HepG2 (cell line): ENCODE data around the gene CNDP1. TPM values are rescaled to one million over a fixed set of nuclear protein-coding genes. Genes with fewer than 3 reads are reported as not detected.

ENCODE experiments used
- ATAC-seq: fragments of 200-7000 bp; cut with Tn5 transposase; 3 replicates; pipeline ENCODE4 v1.9.1; 2020; ENCODE audit warnings: mild to moderate bottlenecking, moderate library complexity
- BruUV-seq: library from RNA; stranded (reverse); fragments of 400-500 nt; replicated peaks from 2 replicates; lab custom pipeline; 2021; lab: Mats Ljungman, UMichigan
- CTCF ChIA-PET: fragments of 300-600 bp; formaldehyde crosslinking; extraction: SDS; loops from one replicate; lab custom pipeline; 2021; ENCODE audit warnings: low total read pairs, inconsistent platforms, low intra/inter-chr PET ratio; lab: Yijun Ruan, JAX
- POLR2A ChIA-PET: fragments of 350-600 bp; sonication (Branson Sonifier 250); formaldehyde crosslinking; loops from one replicate; lab custom pipeline; 2020; ENCODE audit warnings: antibody characterized with exemption, inconsistent platforms; lab: Yijun Ruan, JAX
- DNase-seq: peaks from one replicate; pipeline ENCODE4 v3.0.0-alpha.2; 2015; ENCODE audit warnings: low spot score
- FAIRE-seq: peaks from 3 replicates; lab custom pipeline; 2011; peaks lifted over from hg19 to GRCh38; lab: Jason Lieb, UNC
- H2AFZ ChIP-seq: one replicate; pipeline ENCODE4 v1.6.1; 2011; ENCODE audit warnings: low read length, inconsistent platforms
- H3K27ac ChIP-seq: fragments of 300-600 bp; 3 replicates; pipeline ENCODE4 v1.8.0; 2011; ENCODE audit warnings: mixed run types, mild to moderate bottlenecking, mixed read lengths, low read length, inconsistent platforms; ENCODE audit not compliant: insufficient read depth; ENCODE audit errors: extremely low read length
- H3K27me3 ChIP-seq, 2 experiments: fragments of 200-600 bp in 1 of 2; 2 replicates in 1 of 2; 3 replicates in 1 of 2; pipeline versions ENCODE4 v1.6.0 to v1.8.0; 2011; ENCODE audit warnings: low read length in 2 of 2, mild to moderate bottlenecking in 2 of 2, moderate library complexity in 2 of 2, inconsistent platforms in 1 of 2; ENCODE audit not compliant: insufficient read depth in 2 of 2, control insufficient read depth in 1 of 2
- H3K36me3 ChIP-seq, 2 experiments: fragments of 200-600 bp in 1 of 2; replicated peaks in 1 of 2; 2 replicates in 1 of 2; 3 replicates in 1 of 2; pipeline versions ENCODE4 v1.5.1 to v1.8.0; 2011; ENCODE audit warnings: low read length in 2 of 2, inconsistent platforms in 1 of 2; ENCODE audit not compliant: insufficient read depth in 2 of 2, control insufficient read depth in 1 of 2
- H3K4me1 ChIP-seq: 2 replicates; pipeline ENCODE4 v1.5.1; 2012; ENCODE audit warnings: low read length, inconsistent platforms; ENCODE audit not compliant: insufficient read depth
- H3K4me2 ChIP-seq: 2 replicates; pipeline ENCODE4 v1.6.0; 2011; ENCODE audit warnings: low read depth, low read length, inconsistent platforms
- H3K4me3 ChIP-seq, 3 experiments: fragments of 200-600 bp in 1 of 3; sonication (generic), shearing (Covaris generic) in 1 of 3; replicated peaks in 1 of 3; 2 replicates each; pipeline ENCODE4 v1.5.1; 2011 to 2016; ENCODE audit warnings: low read length in 3 of 3, inconsistent platforms in 2 of 3, low read depth in 2 of 3, mild to moderate bottlenecking in 2 of 3, control low read depth in 1 of 3, mixed read lengths in 1 of 3; ENCODE audit not compliant: insufficient read depth in 1 of 3
- H3K79me2 ChIP-seq: one replicate; pipeline ENCODE4 v1.6.1; 2011; ENCODE audit warnings: low read length, inconsistent platforms; ENCODE audit not compliant: insufficient read depth
- H3K9ac ChIP-seq: 2 replicates; pipeline ENCODE4 v1.6.0; 2011; ENCODE audit warnings: mild to moderate bottlenecking, low read depth, low read length, inconsistent platforms; ENCODE audit not compliant: insufficient read depth
- H3K9me3 ChIP-seq: 2 replicates; pipeline ENCODE4 v1.5.1; 2012; ENCODE audit warnings: mild to moderate bottlenecking, low read length
- H4K20me1 ChIP-seq: 2 replicates; pipeline ENCODE4 v1.6.0; 2011; ENCODE audit warnings: inconsistent platforms, mild to moderate bottlenecking, low read length, moderate library complexity; ENCODE audit not compliant: insufficient read depth
- DMAP1 ChIP-seq: IDR thresholded peaks from 2 replicates; pipeline ENCODE4 v1.6.1; 2016
- KAT2B ChIP-seq: fragments of 150-350 bp; IDR thresholded peaks from 2 replicates; pipeline ENCODE4 v1.6.1; 2014; ENCODE audit warnings: low read depth, low read length, borderline replicate concordance
- MEIS2 ChIP-seq: sonication (generic); formaldehyde crosslinking; IDR thresholded peaks from 2 replicates; pipeline ENCODE4 v1.9.0; 2021; ENCODE audit warnings: mild to moderate bottlenecking, missing genetic modification reagents
- MXI1 ChIP-seq: IDR thresholded peaks from 3 replicates; pipeline ENCODE4 v1.6.1; 2012; ENCODE audit warnings: low read depth, low read length, inconsistent platforms, borderline replicate concordance
- ZEB1 ChIP-seq: IDR thresholded peaks from 2 replicates; pipeline ENCODE4 v1.6.1; 2012; ENCODE audit warnings: mild to moderate bottlenecking, low read depth, inconsistent platforms; ENCODE audit not compliant: insufficient replicate concordance
- ZNF143 ChIP-seq: sonication (generic); formaldehyde crosslinking; IDR thresholded peaks from 2 replicates; pipeline ENCODE4 v1.4.0; 2020; ENCODE audit warnings: missing genetic modification reagents
- ZNF720 ChIP-seq: sonication (generic); formaldehyde crosslinking; IDR thresholded peaks from 2 replicates; pipeline ENCODE4 v1.4.0; 2020; ENCODE audit warnings: missing genetic modification reagents
- ZNF879 ChIP-seq: sonication (generic); formaldehyde crosslinking; IDR thresholded peaks from 2 replicates; pipeline ENCODE4 v1.8.1; 2023; ENCODE audit warnings: missing genetic modification reagents
- WGBS: methylation state at CpG from one replicate; pipeline ENCODE4 v1.1.6; 2017; ENCODE audit warnings: low lambda C conversion rate; 5-methylcytosine and 5-hydroxymethylcytosine counted together
- in situ Hi-C: cut with HindIII; loops from 2 replicates; pipeline ENCODE4 v1.10.0; 2017; ENCODE audit warnings: low pct_unique_long_range_greater_than_20kb; ENCODE audit not compliant: extremely low pct_ligation_motif_present
- intact Hi-C: fragments of 100-400 bp; cut with micrococcal nuclease; formaldehyde crosslinking; loops from one replicate; pipeline ENCODE4 v1.10.0; 2022; ENCODE audit not compliant: unreplicated experiment
- polyA plus RNA-seq, 8 experiments: library from polyadenylated mRNA; depleted of rRNA in 3 of 8; stranded (reverse) in 7 of 8; unstranded in 1 of 8; fragments of >200 nt; fragmentation: Illumina TruSeq in 4 of 8; extraction: Trizol in 4 of 8; gene quantifications; 2 replicates each; pipeline versions ENCODE4 v1.2.1 to v1.2.3, GENCODE V29; 2011 to 2016; ENCODE audit warnings: low read depth in 4 of 8, missing spikeins in 1 of 8, mixed read lengths in 1 of 8; ENCODE audit not compliant: insufficient read depth in 1 of 8
- total RNA-seq, 5 experiments: library from RNA; depleted of rRNA; stranded (reverse); fragments of >200 nt; fragmentation: Illumina TruSeq; extraction: Trizol; gene quantifications; 2 replicates each; pipeline ENCODE4 v1.2.3, GENCODE V29; 2016; ENCODE audit warnings: low read depth in 1 of 5
- TF ChIP-seq, protein P1 (sequence below): IDR thresholded peaks from 2 replicates; pipeline ENCODE4 v1.6.1; 2016; ENCODE audit warnings: low read depth

CNDP1 gene
- total and polyA plus RNA-seq, 2 of the 13 experiments (the other 11 are each of a cell fraction or from before 2014, with no cell fraction given): 0.01 TPM; not detected in 1

- no peaks in the 10 kb centered on the region for H3K36me3 ChIP-seq
- no peak for ATAC-seq
- H4K20me1 ChIP-seq: no peaks in the 10 kb centered on the region
- WGBS: 29% methylated on average over 7 of the region's 7 CpGs
- H3K4me2 ChIP-seq: no peak overlapping the region
- no peak overlapping the region for H3K4me3 ChIP-seq
- no peak overlapping the region for H3K9ac ChIP-seq
- no peak for FAIRE-seq
- TF ChIP-seq ZNF143 (CRISPR knock-in tag): no peak
- TF ChIP-seq ZEB1: no peak
- TF ChIP-seq, protein P1, sequence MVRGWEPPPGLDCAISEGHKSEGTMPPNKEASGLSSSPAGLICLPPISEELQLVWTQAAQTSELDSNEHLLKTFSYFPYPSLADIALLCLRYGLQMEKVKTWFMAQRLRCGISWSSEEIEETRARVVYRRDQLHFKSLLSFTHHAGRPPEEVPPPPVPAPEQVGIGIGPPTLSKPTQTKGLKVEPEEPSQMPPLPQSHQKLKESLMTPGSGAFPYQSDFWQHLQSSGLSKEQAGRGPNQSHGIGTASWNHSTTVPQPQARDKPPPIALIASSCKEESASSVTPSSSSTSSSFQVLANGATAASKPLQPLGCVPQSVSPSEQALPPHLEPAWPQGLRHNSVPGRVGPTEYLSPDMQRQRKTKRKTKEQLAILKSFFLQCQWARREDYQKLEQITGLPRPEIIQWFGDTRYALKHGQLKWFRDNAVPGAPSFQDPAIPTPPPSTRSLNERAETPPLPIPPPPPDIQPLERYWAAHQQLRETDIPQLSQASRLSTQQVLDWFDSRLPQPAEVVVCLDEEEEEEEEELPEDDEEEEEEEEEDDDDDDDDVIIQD (CRISPR knock-in tag): no peak
- TF ChIP-seq ZNF720: no peak
- no peak for TF ChIP-seq ZNF879 (CRISPR knock-in tag)
- no peak for TF ChIP-seq KAT2B
- no peak for TF ChIP-seq MXI1
- TF ChIP-seq MEIS2 (CRISPR knock-in tag): no peak
- no peak for TF ChIP-seq DMAP1 (CRISPR knock-in tag)
- intact Hi-C loops (no loop called here), in situ Hi-C loops (loop anchor here (5.0 to 25.0 kb wide), 2 partner anchors 122 to 302 kb away; no protein-coding TSS in a partner anchor)
- peaks cover 1 to 2% of the 10 kb centered on the region in 2 experiments; a peak in 2 of 5 replicates for H3K27me3 ChIP-seq
- no TSS peak for BruUV-seq
- no peak for DNase-seq
- POLR2A ChIA-PET: no interaction called here
- H3K27ac ChIP-seq: no peak overlapping the region
- H3K79me2 ChIP-seq: no peaks in the 10 kb centered on the region
- CTCF ChIA-PET: no interaction called here
- H2AFZ ChIP-seq: no peak overlapping the region
- H3K4me1 ChIP-seq: peaks cover 22% of the 10 kb centered on the region
- H3K9me3 ChIP-seq: peaks cover 11% of the 10 kb centered on the region
Observed at GRCh38 chr18:74489676-74490075, 44.6 kb upstream of the CNDP1 start.
